PFSK-1 (cell line): ENCODE measurements around the gene SLC43A3.

Experiments used
- FOXP2 ChIP-seq: optimal IDR thresholded peaks from 2 replicates; pipeline ENCODE3; 2011; ENCODE audit warnings: borderline replicate concordance, control low read depth, inconsistent platforms; ENCODE audit not compliant: insufficient read depth; ENCODE audit errors: extremely low read length, extremely low read depth
- POLR2AphosphoS5 ChIP-seq: IDR thresholded peaks from 2 replicates; pipeline ENCODE4 v1.6.1; 2012; ENCODE audit warnings: low read depth, mild to moderate bottlenecking, control low read depth, low read length, moderate library complexity
- REST ChIP-seq, 2 experiments: IDR thresholded peaks; 2 replicates each; pipeline versions ENCODE4 v1.6.1 to v1.8.0; 2011 to 2012; ENCODE audit warnings: low read depth in 2 of 2, low read length in 2 of 2, control low read depth in 1 of 2, inconsistent platforms in 1 of 2, mild to moderate bottlenecking in 1 of 2, moderate library complexity in 1 of 2; ENCODE audit not compliant: insufficient read depth in 1 of 2
- SIN3A ChIP-seq: IDR thresholded peaks from 2 replicates; pipeline ENCODE4 v1.6.1; 2012; ENCODE audit warnings: mild to moderate bottlenecking, low read length, moderate library complexity, borderline replicate concordance; ENCODE audit not compliant: insufficient read depth
- TAF1 ChIP-seq: IDR thresholded peaks from 2 replicates; pipeline ENCODE4 v1.6.1; 2012; ENCODE audit warnings: low read length, control low read depth, borderline replicate concordance; ENCODE audit not compliant: insufficient read depth

SLC43A3 gene

GRCh38 chr11:57376095-57377090 lies 50.5 kb downstream of the SLC43A3 start:
- TF ChIP-seq POLR2AphosphoS5 (no peak), SIN3A (no peak), FOXP2 (no peak), REST (IDR thresholded peaks at IDR 0.05; ENCODE audit: insufficient read depth in 1 of 2, low read depth in 2 of 2, low read length in 2 of 2) (no peak), TAF1 (no peak)

GRCh38 chr11:57375490-57375889 lies 51.4 kb downstream of the SLC43A3 start:
- TF ChIP-seq TAF1 (no peak), REST (IDR thresholded peaks at IDR 0.05; ENCODE audit: insufficient read depth in 1 of 2, low read depth in 2 of 2, low read length in 2 of 2) (no peak)

- no peak for TF ChIP-seq REST (IDR thresholded peaks at IDR 0.05; ENCODE audit: insufficient read depth in 1 of 2, low read depth in 2 of 2, low read length in 2 of 2)
- no peak for TF ChIP-seq FOXP2
- no peak for TF ChIP-seq SIN3A
- no peak for TF ChIP-seq TAF1
- TF ChIP-seq POLR2AphosphoS5, result no peak
These were observed 52.0 kb downstream of the SLC43A3 start for GRCh38 chr11:57374966-57375365.

- TF ChIP-seq TAF1 (no peak), SIN3A (no peak), POLR2AphosphoS5 (no peak), FOXP2 (no peak), REST (IDR thresholded peaks at IDR 0.05; ENCODE audit: insufficient read depth in 1 of 2, low read depth in 2 of 2, low read length in 2 of 2) (no peak)
These were observed 53.8 kb downstream of the SLC43A3 start for GRCh38 chr11:57373146-57373545.

- TF ChIP-seq FOXP2, result no peak
- TF ChIP-seq TAF1, result no peak
- TF ChIP-seq POLR2AphosphoS5, result no peak
- TF ChIP-seq REST (IDR thresholded peaks at IDR 0.05; ENCODE audit: insufficient read depth in 1 of 2, low read depth in 2 of 2, low read length in 2 of 2), result no peak
- TF ChIP-seq SIN3A, result no peak
These were observed 56.0 kb downstream of the SLC43A3 start for GRCh38 chr11:57370941-57371340.
